GM23248 (cell line): ENCODE results near the gene ZHX3. TPM values are rescaled to one million over a fixed set of nuclear protein-coding genes. Genes with fewer than 3 reads are reported as not detected.

Experiments used
- DNase-seq: peaks from one replicate; pipeline ENCODE4 v3.0.0-alpha.2; 2015
- H2AFZ ChIP-seq: fragments of 200-600 bp; sonication (generic); 2 replicates; pipeline ENCODE4 v1.6.1; 2016; ENCODE audit warnings: antibody characterized with exemption
- H3F3A ChIP-seq: fragments of 200-600 bp; sonication (generic); 2 replicates; pipeline ENCODE4 v1.6.1; 2016; ENCODE audit warnings: mild to moderate bottlenecking, antibody characterized with exemption, mixed run types; ENCODE audit not compliant: insufficient read depth
- H3K27ac ChIP-seq: fragments of 200-600 bp; sonication (generic); 2 replicates; pipeline ENCODE4 v1.5.1; 2016; ENCODE audit warnings: mild to moderate bottlenecking
- H3K27me3 ChIP-seq: fragments of 200-600 bp; sonication (generic); replicated peaks from 2 replicates; pipeline ENCODE4 v1.6.1; 2016; ENCODE audit warnings: mild to moderate bottlenecking; ENCODE audit not compliant: insufficient read depth
- H3K36me3 ChIP-seq: fragments of 200-600 bp; sonication (generic); 2 replicates; pipeline ENCODE4 v1.6.1; 2016; ENCODE audit warnings: low read depth, mild to moderate bottlenecking
- H3K4me1 ChIP-seq: fragments of 200-600 bp; sonication (generic); 2 replicates; pipeline ENCODE4 v1.6.1; 2016; ENCODE audit warnings: mild to moderate bottlenecking; ENCODE audit not compliant: insufficient read depth
- H3K4me2 ChIP-seq: fragments of 200-600 bp; sonication (generic); one replicate; pipeline ENCODE4 v1.6.1; 2016; ENCODE audit warnings: mild to moderate bottlenecking; ENCODE audit not compliant: unreplicated experiment
- H3K4me3 ChIP-seq: fragments of 200-600 bp; sonication (generic); 2 replicates; pipeline ENCODE4 v1.5.1; 2016; ENCODE audit warnings: mild to moderate bottlenecking
- H3K79me2 ChIP-seq: fragments of 200-600 bp; sonication (generic); 2 replicates; pipeline ENCODE4 v1.6.1; 2016; ENCODE audit warnings: mild to moderate bottlenecking; ENCODE audit not compliant: insufficient read depth
- H3K9ac ChIP-seq: fragments of 200-600 bp; sonication (generic); 2 replicates; pipeline ENCODE4 v1.6.1; 2016; ENCODE audit warnings: mild to moderate bottlenecking
- H3K9me2 ChIP-seq: fragments of 200-600 bp; sonication (generic); 2 replicates; pipeline ENCODE4 v1.6.1; 2016; ENCODE audit warnings: mixed run types, mild to moderate bottlenecking, moderate library complexity; ENCODE audit not compliant: insufficient read depth
- H3K9me3 ChIP-seq: fragments of 200-600 bp; sonication (generic); one replicate; pipeline ENCODE4 v1.6.1; 2017; ENCODE audit warnings: low read depth
- H4K20me1 ChIP-seq: fragments of 200-600 bp; sonication (generic); 2 replicates; pipeline ENCODE4 v1.6.0; 2016; ENCODE audit not compliant: insufficient read depth
- EZH2 ChIP-seq: fragments of 200-600 bp; sonication (generic); IDR thresholded peaks from 2 replicates; pipeline ENCODE4 v1.6.1; 2018; ENCODE audit warnings: antibody characterized with exemption, mild to moderate bottlenecking; ENCODE audit not compliant: insufficient read depth, poor library complexity, severe bottlenecking
- EZH2phosphoT487 ChIP-seq: fragments of 200-600 bp; sonication (generic); IDR thresholded peaks from 2 replicates; pipeline ENCODE4 v1.6.1; 2018; ENCODE audit warnings: antibody characterized with exemption, moderate library complexity, mild to moderate bottlenecking, low read depth; ENCODE audit not compliant: insufficient read depth
- WGBS, 2 experiments: methylation state at CpG; one replicate each; pipeline ENCODE4 v1.1.6; 2015 to 2017; ENCODE audit warnings: low lambda C conversion rate in 2 of 2, low coverage in 1 of 2; ENCODE audit errors: missing lambda C conversion rate in 2 of 2; 5-methylcytosine and 5-hydroxymethylcytosine counted together
- in situ Hi-C: fragments of 300-500 bp; cut with MboI; formaldehyde crosslinking; loops from 2 replicates; pipeline ENCODE4 v1.15.0; 2020
- polyA plus RNA-seq: library from polyadenylated mRNA; unstranded; fragments of >200 nt; fragmentation: Nextera tagmentation; extraction: Ambion mirVana; gene quantifications from 2 replicates; pipeline ENCODE4 v1.2.1, GENCODE V29; 2016
- total RNA-seq: library from RNA; depleted of rRNA; stranded (reverse); fragments of >200 nt; shearing (Covaris generic); gene quantifications from 2 replicates; pipeline ENCODE4 v1.2.3, GENCODE V29; 2014

Gene ZHX3
- total and polyA plus RNA-seq, 2 experiments from 2014 or later: 9.8 to 38.5 TPM

DNA sequence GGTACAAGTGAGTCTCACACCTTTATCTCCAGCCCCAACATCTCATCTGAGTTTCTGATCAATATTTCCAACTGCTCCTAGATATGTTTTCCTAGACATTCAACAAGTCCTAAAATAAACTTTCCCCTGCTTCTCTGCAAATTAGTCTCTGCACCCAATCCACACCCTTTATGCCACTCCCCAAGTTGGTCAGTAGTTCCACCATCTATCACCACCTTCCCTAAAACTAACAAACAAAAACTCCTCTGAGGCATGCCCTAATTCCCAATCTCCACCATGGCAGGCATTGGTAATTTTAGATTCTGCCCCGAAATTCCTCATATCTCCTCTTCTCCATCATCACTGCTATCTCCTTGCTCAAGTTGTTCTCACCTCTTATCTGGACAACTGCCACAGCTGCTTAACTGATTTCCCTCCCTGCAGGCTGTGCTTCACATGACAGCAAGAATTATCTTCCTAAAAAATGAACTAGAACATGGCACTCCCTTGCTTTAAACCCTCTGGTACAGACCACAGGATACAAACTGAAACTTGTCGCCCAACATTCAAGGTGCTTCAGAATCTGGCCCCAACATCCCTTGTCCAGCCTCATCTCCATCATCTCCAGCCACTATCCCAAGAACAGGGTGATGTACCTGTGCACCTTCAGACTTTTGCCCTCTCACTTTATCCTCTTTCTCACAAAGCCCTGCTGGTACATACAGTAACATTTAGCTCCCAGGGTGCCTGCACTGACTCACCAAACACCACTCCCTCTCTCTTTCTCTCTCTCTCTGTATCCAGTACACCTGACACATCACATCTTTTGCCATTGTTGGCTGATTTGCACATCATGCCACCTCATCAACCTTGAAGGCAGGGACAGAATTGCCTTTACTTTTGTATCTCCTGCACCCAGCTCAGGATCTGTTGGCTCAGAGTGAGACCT lies 55.5 kb downstream of the ZHX3 start:
- H3K4me1 ChIP-seq: no peaks in the 10 kb centered on the region
- H2AFZ ChIP-seq: no peak overlapping the region
- H3K27ac ChIP-seq: no peak overlapping the region
- H3K4me2 ChIP-seq: no peak overlapping the region
- in situ Hi-C loops: no loop called here
- DNase-seq: peak; percentile 39
- H3K9me2 ChIP-seq: no peaks in the 10 kb centered on the region
- no peak overlapping the region for H3K9ac ChIP-seq
- H3K4me3 ChIP-seq: no peak overlapping the region
- H3K27me3 ChIP-seq: no peaks in the 10 kb centered on the region
- no peaks in the 10 kb centered on the region for H3K9me3 ChIP-seq
- H3F3A ChIP-seq: no peaks in the 10 kb centered on the region
- TF ChIP-seq EZH2 (no peak), EZH2phosphoT487 (no peak)
- 95 to 96% methylated on average over 2 of the region's 2 CpGs for WGBS, 2 experiments
- peaks cover 96% of the 10 kb centered on the region for H3K79me2 ChIP-seq
- no peaks in the 10 kb centered on the region for H3K36me3 ChIP-seq
- H4K20me1 ChIP-seq: 0 out of 2 replicates have a peak, but pooled peaks cover 5% of the 10 kb centered on the region

DNA sequence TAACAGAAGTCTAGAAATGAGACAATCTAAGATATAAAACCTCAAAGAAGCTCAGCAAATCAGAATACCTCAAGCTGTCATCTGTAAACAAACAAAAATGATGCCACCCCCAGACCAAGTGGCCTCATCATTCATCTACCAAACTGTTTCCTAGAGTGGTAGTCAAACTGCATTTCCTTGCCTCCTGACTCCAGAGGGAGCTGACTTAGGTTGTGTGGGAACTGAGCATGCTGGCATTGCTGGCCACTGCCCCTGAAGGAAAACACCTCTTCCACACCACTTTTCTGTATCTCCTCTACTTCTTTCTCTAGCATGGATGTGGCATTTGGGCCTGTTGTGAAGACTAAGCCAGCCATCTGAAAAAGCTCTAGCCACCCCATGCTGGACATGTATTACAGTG lies 56.3 kb downstream of the ZHX3 start:
- in situ Hi-C loops: no loop called here
- no peaks in the 10 kb centered on the region for H3K9me3 ChIP-seq

DNA sequence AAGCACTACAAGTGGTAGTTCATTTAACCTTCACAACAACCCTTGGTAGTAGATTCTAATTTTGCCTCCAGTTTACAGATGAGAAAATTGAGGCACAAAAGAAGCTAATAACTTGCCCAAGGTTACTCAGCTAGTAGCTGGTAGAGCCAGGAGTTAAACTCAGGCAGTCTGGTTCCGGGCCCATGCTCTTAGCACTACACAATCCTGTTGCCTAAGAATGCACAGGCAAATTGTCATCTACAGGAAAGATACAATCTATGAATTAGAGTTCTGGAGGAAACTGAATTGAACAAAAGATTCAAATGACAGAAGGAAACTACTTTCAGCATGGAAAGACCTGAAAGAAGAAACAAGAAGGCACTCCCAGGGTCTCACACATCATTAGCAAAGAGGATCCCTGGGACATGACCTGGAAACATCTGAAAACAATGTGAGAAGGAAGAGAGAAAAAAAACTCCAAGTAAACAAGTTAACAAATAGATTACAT lies 56.8 kb downstream of the ZHX3 start:
- Histone ChIP-seq H2AFZ (no peak overlapping the region), H3K36me3 (no peaks in the 10 kb centered on the region), H3K9ac (no peak overlapping the region), H3K4me2 (no peak overlapping the region), H3K79me2 (peaks cover 98% of the 10 kb centered on the region), H4K20me1 (0 out of 2 replicates have a peak, but pooled peaks cover 5% of the 10 kb centered on the region), H3K9me2 (no peaks in the 10 kb centered on the region), H3K4me3 (no peak overlapping the region), H3F3A (no peaks in the 10 kb centered on the region), H3K27ac (no peak overlapping the region), H3K4me1 (no peaks in the 10 kb centered on the region), H3K27me3 (no peaks in the 10 kb centered on the region), H3K9me3 (no peaks in the 10 kb centered on the region)
- 91 to 100% methylated on average over 1 of the region's 1 CpG for WGBS, 2 experiments
- TF ChIP-seq EZH2 (no peak), EZH2phosphoT487 (no peak)
- in situ Hi-C loops: no loop called here
- no peak for DNase-seq

More for the DNA sequence above, 56.3 kb downstream of the ZHX3 start:
- Histone ChIP-seq H3K9ac (no peak overlapping the region), H3K4me3 (no peak overlapping the region), H3K9me2 (no peaks in the 10 kb centered on the region), H3K36me3 (no peaks in the 10 kb centered on the region), H3K27ac (no peak overlapping the region), H3K27me3 (no peaks in the 10 kb centered on the region), H3K4me1 (no peaks in the 10 kb centered on the region), H3K79me2 (peaks cover 98% of the 10 kb centered on the region), H3F3A (no peaks in the 10 kb centered on the region), H2AFZ (no peak overlapping the region), H4K20me1 (0 out of 2 replicates have a peak, but pooled peaks cover 5% of the 10 kb centered on the region), H3K4me2 (no peak overlapping the region)
- peak; percentile 17 for DNase-seq
- TF ChIP-seq EZH2: no peak
- TF ChIP-seq EZH2phosphoT487: no peak

- H4K20me1 ChIP-seq: 0 out of 2 replicates have a peak, but pooled peaks cover 5% of the 10 kb centered on the region
- peaks cover 98% of the 10 kb centered on the region for H3K79me2 ChIP-seq
- H3K4me1 ChIP-seq: no peaks in the 10 kb centered on the region
- no peak overlapping the region for H2AFZ ChIP-seq
- no peak for DNase-seq
- no peaks in the 10 kb centered on the region for H3F3A ChIP-seq
- no peaks in the 10 kb centered on the region for H3K9me3 ChIP-seq
- no peaks in the 10 kb centered on the region for H3K27me3 ChIP-seq
- no peak overlapping the region for H3K9ac ChIP-seq
- H3K36me3 ChIP-seq: no peaks in the 10 kb centered on the region
- no peak overlapping the region for H3K4me3 ChIP-seq
- TF ChIP-seq EZH2: no peak
- TF ChIP-seq EZH2phosphoT487: no peak
- H3K9me2 ChIP-seq: no peaks in the 10 kb centered on the region
- no peak overlapping the region for H3K4me2 ChIP-seq
- in situ Hi-C loops: no loop called here
- no peak overlapping the region for H3K27ac ChIP-seq
Observed at GRCh38 chr20:41259309-41259708, 58.2 kb downstream of the ZHX3 start.
